ENCODE data around the gene LDB3.

Gene LDB3

GRCh38 chr10:86664341-86665217, 3.7 kb upstream of the LDB3 start:
- no peak for DNase-seq (ENCODE audit: low spot score)

- DNase-seq (ENCODE audit: low spot score), result no peak
Measured at GRCh38 chr10:86665218-86665607, 3.1 kb upstream of the LDB3 start.

- DNase-seq (ENCODE audit: low spot score), result no peak
Measured at GRCh38 chr10:86665868-86666267, 2.4 kb upstream of the LDB3 start.

DNA sequence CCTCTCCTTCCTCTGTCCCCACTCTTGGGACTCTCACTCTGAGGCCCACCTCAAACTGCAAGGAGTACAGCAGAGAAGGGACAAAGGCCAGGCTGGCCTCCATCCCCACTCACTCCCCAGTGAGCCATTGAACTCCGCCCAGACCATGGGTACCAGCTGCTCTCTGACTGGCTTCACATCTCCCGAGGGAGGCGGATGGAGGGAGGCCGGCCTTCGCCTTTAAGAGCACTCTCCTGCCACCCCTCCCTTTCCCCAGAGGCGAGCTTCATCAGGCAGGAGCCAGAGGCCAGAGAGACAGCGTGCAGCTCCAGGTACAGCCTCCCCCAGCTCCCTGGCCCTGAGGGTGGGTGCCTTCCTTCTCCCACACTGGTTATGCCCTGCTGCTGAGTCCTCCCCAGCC, 1.8 kb upstream of the LDB3 start:
- DNase-seq (ENCODE audit: low spot score), result no peak

GRCh38 chr10:86667421-86668181, 710 bp upstream of the LDB3 start:
- no peak for DNase-seq (ENCODE audit: low spot score)

GRCh38 chr10:86670290-86670811, 2.0 kb downstream of the LDB3 start:
- DNase-seq (ENCODE audit: low spot score), result no peak

DNA sequence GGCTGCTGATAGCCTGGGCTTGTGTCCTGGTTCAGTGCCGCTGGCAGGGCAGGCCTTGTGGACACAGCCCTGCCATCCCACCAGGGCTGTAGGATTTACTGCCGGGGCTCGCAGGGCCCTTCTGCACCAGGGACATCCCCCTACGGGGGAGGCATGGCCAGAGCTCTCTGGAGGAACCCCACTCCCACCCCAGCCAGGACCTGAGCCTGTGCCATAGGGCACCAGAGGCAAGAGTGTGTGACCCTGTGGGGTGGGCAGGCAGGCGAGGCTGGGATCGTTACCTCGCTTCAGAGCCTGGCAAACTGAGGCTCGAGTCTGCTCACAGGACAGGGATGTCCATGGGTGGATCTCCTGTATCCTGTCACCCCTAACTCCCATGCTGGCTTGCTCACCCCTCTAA, 2.6 kb downstream of the LDB3 start:
- no peak for DNase-seq (ENCODE audit: low spot score)

DNA sequence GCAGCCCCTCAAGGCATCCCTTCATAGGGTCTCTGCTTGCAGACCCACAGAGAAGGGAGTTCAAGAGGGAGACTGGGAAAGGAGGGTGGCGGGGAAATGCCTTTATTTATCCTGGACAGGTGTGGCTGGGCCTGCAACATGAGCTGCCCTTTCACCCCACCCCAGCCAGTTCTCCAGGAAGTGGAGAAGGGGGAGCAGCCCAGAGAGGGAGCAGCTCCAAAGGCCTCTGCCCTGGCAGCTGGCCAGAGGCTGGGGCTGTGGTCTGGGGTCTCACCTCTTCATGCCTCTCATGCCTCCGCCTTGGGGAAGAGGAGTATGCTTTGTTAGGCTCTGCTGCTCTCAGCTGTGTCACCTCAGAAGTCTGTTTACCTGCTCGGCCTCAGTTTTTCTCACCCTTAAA, 3.1 kb downstream of the LDB3 start:
- no peak for DNase-seq (ENCODE audit: low spot score)

DNA sequence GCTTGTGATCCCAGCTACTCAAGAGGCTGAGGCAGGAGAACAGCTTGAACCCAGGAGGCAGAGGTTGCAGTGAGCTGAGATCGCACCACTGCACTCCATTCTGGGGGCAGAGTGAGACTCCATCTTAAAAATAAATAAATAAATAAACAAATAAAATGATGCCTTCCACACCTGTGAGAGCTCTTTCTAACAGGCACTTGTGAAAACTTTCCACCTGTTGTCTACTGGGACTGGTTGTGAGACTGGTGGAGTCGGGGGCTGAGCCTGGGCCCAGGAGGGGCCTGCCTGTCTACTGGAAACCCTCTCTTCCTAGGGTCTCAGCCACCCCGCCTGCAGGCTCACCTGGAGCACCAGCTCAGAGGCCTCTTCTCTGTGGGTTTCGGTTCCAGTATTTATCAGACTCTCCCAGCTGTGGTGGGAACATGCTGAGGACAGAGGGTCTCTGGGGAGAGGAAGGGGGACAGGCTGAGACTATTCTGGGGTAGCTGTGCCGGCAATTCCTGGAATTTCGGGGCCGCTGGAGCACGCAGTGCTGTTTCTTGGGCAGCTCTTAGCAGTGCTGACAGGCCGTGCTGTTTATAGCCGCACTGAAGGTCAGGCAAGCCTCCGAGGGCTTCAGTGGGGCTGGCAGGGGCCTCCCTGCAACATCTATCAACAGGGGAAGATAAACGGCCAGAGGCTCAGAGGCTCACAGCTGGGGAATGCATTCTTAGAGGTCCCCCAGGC, 3.8 kb downstream of the LDB3 start:
- DNase-seq (ENCODE audit: low spot score), result peak; percentile 34

- no peak for DNase-seq (ENCODE audit: low spot score)
Measured at GRCh38 chr10:86673216-86673826, 5.0 kb downstream of the LDB3 start.

DNA sequence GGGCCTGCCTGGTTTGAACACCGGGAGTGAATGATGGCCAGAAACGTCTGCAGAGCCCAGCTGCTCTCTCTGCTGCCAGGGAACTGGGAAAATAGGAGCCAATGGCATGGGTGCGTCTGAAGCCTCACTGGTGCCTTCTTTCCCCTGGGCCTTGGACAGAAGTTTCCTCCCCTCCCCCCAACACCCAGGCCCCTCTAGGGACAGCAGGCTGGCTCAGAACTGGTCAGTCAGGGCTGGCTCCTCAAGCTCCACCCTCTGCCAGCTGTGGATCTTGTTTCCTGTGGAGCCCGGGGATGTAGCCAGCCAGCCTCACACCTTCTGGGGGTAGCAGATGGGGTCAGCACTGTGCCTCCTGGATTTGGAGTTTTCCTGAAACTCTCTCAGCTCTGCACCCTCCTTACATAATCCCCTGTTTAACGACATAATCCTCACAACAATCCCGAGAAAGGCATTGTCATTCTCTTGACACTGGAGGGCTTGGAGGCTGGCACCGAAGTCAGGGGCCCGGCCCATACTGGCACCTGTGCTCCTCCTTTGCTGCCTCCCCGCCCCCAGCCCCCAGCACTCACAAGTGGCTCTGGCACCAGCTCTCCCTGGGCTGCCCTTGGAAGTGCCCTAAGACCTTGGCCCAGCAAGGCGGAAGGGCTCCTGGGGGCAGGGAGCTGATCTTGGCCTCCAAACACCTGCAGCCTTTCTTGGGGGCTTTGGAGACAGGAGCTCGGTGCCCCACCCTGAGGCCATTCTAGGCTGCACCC, 5.7 kb downstream of the LDB3 start:
- DNase-seq (ENCODE audit: low spot score), result no peak

DNA sequence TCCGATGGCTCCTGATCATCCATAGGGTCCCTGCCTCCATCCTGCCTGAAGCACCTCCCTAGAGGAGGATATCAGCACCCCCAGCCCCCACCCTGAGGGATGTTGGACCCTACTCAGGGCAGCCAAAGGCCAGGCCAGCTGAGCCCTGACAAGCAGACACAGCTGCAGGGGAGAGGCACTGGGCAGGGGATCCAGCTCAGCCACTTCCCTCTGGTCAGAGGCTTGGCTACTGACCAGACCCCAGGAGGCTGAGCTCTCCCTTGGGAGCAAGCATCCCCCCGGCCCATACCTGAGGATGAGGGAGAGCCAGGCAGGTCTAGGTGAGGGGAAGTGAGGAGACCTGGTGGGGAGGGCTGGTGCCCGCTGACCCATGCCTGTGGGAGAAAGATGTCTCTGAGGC, 6.6 kb downstream of the LDB3 start:
- DNase-seq (ENCODE audit: low spot score), result no peak

GRCh38 chr10:86677374-86677773, 9.1 kb downstream of the LDB3 start:
- no peak for DNase-seq (ENCODE audit: low spot score)

GRCh38 chr10:86678999-86679792, 10.9 kb downstream of the LDB3 start:
- DNase-seq (ENCODE audit: low spot score), result no peak

DNA sequence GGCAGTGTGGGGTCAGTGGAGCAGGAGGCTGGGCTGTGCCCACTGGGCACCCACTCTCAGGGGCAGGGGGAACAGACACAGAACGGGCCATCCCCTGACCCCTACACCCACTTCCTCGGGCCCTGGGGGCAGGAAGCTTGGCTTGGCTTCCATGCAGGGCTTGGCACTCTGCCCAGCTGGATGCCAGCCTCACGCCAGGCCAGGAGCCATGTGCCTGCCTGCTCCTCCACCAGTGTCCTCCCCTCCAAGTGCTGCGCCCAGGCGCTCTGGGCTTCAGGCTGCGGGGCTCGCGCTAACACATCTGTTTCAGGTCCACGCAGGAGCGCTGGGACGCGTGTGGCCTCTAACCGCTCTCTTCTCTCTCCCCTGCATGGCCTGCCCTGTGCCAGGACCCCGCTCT, 12.7 kb downstream of the LDB3 start:
- DNase-seq (ENCODE audit: low spot score), result no peak

GRCh38 chr10:86681722-86682386, 13.5 kb downstream of the LDB3 start:
- no peak for DNase-seq (ENCODE audit: low spot score)

DNA sequence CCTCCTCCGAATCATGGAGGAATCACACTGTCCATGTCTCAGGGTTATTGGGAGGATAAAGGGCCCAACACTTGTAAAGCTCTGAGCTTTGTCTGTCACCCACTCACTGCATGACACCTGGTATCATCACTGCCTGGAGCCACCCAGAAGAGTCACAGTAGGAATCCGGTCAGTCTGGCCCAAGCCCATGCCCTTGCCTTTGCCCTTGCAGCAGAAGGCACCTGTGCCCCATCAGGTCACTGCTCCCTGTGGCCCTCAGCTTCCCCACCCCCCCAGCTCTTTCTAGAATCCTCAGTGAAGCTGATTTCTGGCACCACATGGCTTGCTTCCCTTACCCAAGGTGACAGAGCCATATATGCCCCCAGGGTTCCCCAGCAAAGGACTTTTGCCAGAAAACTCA, 14.4 kb downstream of the LDB3 start:
- DNase-seq (ENCODE audit: low spot score), result no peak

DNA sequence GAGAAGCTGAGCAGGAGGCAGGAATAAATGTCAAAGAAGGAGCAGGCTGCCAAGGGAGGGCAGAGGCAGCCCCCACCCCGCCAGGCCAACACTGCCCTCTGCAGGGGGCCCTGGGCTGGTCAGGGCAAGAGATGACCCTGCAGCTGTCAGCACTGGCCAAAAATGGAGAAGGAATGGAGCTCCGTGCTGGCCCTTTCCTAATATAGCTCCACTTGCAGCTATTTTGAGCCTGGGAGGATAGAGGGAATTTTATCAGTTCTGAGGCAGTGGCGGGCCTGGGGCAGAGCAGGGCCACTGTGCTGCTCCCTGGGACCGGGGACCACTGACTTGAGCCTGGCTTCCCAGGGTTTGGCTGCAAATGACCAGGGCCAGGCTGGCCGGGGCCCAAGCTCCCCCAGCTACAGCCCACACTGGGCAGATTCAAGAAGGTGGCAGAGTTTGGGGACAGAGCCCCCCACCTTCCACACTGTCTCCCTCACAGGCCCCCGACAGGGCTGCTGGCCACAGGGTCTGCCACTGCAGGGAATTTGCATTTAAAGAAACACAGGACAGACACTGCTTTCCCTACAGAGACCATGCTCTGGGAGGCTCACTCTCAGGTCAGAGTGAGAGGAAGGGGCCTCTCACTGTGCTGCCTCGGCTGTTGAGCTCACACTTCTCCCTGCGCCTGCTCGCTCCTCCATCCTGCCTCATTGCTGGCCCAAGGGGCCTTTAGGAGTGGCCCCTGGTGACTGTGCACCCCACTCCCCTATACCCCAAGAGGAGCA, 16.2 kb downstream of the LDB3 start:
- DNase-seq (ENCODE audit: low spot score), result peak; percentile 47

- no peak for DNase-seq (ENCODE audit: low spot score)
Measured at GRCh38 chr10:86685416-86685815, 17.1 kb downstream of the LDB3 start.
